ENCODE data around the gene CLMN. TPM values are rescaled to one million over a fixed set of nuclear protein-coding genes. Genes with fewer than 3 reads are reported as not detected.

The CLMN gene, protein sequence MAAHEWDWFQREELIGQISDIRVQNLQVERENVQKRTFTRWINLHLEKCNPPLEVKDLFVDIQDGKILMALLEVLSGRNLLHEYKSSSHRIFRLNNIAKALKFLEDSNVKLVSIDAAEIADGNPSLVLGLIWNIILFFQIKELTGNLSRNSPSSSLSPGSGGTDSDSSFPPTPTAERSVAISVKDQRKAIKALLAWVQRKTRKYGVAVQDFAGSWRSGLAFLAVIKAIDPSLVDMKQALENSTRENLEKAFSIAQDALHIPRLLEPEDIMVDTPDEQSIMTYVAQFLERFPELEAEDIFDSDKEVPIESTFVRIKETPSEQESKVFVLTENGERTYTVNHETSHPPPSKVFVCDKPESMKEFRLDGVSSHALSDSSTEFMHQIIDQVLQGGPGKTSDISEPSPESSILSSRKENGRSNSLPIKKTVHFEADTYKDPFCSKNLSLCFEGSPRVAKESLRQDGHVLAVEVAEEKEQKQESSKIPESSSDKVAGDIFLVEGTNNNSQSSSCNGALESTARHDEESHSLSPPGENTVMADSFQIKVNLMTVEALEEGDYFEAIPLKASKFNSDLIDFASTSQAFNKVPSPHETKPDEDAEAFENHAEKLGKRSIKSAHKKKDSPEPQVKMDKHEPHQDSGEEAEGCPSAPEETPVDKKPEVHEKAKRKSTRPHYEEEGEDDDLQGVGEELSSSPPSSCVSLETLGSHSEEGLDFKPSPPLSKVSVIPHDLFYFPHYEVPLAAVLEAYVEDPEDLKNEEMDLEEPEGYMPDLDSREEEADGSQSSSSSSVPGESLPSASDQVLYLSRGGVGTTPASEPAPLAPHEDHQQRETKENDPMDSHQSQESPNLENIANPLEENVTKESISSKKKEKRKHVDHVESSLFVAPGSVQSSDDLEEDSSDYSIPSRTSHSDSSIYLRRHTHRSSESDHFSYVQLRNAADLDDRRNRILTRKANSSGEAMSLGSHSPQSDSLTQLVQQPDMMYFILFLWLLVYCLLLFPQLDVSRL
- total RNA-seq: 51.1 and 51.5 TPM in 2 replicates
- 12.8 TPM for total RNA-seq (2013)
- 9.0 and 9.6 TPM in 2 replicates for polyA plus RNA-seq
- 9.3 and 11.4 TPM in 2 replicates for polyA minus RNA-seq

DNA sequence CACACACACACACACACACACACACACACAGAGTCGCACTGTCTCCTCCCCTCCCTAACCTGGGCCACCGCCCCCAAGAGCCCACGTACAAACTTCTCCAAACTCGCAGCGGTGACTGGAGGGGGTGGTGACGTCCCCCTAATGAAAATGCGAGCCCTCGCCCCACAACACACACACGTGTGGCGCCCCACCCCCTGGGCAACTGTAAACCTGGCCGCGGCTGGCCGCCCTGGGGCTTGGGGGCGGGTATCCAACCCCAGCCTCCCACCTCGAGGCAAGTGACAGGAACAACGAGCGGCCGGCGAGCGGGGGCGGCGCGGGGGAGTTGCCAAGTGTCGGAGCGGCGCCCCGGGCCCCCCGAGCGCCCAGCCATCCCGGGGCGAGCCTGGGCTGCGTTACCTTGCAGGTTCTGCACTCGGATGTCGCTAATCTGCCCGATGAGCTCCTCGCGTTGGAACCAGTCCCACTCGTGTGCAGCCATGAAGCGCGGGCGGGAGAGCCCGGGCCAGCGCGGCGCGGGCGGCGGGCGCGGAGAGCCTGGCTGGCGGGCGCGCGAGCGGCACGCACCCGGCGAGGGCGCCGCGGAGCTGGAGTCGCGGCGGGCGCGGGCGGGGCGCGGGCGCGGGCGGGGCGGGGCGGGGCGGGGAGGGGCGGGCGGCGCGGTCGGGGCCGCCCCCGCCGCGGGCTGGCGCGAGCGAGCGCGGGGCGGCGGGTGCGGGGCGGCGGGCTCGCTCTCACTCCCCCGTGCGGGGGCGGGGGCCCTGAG is at the start of gene CLMN:
TSS of gene CLMN (minus strand) at position 597 of the 766 bp plus-strand sequence. CDS start at position 481, 116 bp downstream.
- Histone ChIP-seq H3K27me3 (replicated peaks in 1 of 4; ENCODE audit: control extremely low read depth in 1 of 4, control insufficient read depth in 3 of 4, insufficient read depth in 4 of 4, low read length in 3 of 4) (no peaks in the 10 kb centered on the region), H3K4me3 (ENCODE audit: control extremely low read depth in 1 of 5, extremely low read depth in 1 of 5, insufficient read depth in 1 of 5, low read depth in 2 of 5, low read length in 4 of 5) (peak within 1 kb of the TSS; percentile 9 to 74 (median 71))
- intact Hi-C loops (cut with micrococcal nuclease): loop anchor here (1.0 to 10.0 kb wide), 4 partner anchors 9 to 163 kb away; partner anchors contain the start of gene DICER1

More for the DNA sequence above, at the start of gene CLMN:
- CTCF ChIA-PET: interaction anchor here (0.6 to 1.1 kb wide), 4 partner anchors 8 to 108 kb away, joined by 3 to 4 read pairs (median 4); no protein-coding TSS in a partner anchor
- H3K4me2 ChIP-seq (replicated peaks; ENCODE audit: low read depth, low read length, poor library complexity, severe bottlenecking): peak within 1 kb of the TSS; percentile 97
- DNase-seq (peak; percentile 86), ATAC-seq (ENCODE audit: low read depth) (peak; percentile 83)
- Mint-ChIP-seq H3K4me1 (peaks cover 30% of the 10 kb centered on the region), H3K27ac (peak within 1 kb of the TSS; percentile 93), H3K4me3 (peak within 1 kb of the TSS; percentile 91), H3K27me3 (no peaks in the 10 kb centered on the region), H3K9me3 (ENCODE audit: insufficient read depth) (no peaks in the 10 kb centered on the region)
- H4K20me1 ChIP-seq (ENCODE audit: control insufficient read depth, insufficient read depth, low read length, poor library complexity, severe bottlenecking): peaks cover 9% of the 10 kb centered on the region
- H3K9me3 ChIP-seq (ENCODE audit: control extremely low read depth in 1 of 3, control insufficient read depth in 2 of 3, insufficient read depth in 1 of 3, low read length in 2 of 3): no peaks in the 10 kb centered on the region
- H3K36me3 ChIP-seq (replicated peaks in 1 of 2; ENCODE audit: control extremely low read depth in 1 of 2, control insufficient read depth in 1 of 2, extremely low read depth in 1 of 2, insufficient read depth in 2 of 2, low read length in 1 of 2): no peaks in the 10 kb centered on the region
- peaks cover 3% of the 10 kb centered on the region for H3K79me2 ChIP-seq (ENCODE audit: control insufficient read depth, insufficient read depth, low read length)
- 1% methylated on average over 76 of the region's 98 CpGs for WGBS (ENCODE audit: insufficient coverage)
- H3K4me1 ChIP-seq (ENCODE audit: control insufficient read depth in 2 of 2, insufficient read depth in 2 of 2, low read length in 2 of 2): peaks cover 13 to 25% of the 10 kb centered on the region in 2 donors
- peak within 1 kb of the TSS; percentile 78 for H2AFZ ChIP-seq (ENCODE audit: insufficient read depth, low read depth, low read length, poor library complexity, severe bottlenecking)
- POLR2A ChIA-PET: interaction anchor here (0.5 to 0.9 kb wide), 7 partner anchors 8 to 201 kb away, joined by 3 to 4 read pairs (median 3); no protein-coding TSS in a partner anchor
- TF ChIP-seq, protein P1, sequence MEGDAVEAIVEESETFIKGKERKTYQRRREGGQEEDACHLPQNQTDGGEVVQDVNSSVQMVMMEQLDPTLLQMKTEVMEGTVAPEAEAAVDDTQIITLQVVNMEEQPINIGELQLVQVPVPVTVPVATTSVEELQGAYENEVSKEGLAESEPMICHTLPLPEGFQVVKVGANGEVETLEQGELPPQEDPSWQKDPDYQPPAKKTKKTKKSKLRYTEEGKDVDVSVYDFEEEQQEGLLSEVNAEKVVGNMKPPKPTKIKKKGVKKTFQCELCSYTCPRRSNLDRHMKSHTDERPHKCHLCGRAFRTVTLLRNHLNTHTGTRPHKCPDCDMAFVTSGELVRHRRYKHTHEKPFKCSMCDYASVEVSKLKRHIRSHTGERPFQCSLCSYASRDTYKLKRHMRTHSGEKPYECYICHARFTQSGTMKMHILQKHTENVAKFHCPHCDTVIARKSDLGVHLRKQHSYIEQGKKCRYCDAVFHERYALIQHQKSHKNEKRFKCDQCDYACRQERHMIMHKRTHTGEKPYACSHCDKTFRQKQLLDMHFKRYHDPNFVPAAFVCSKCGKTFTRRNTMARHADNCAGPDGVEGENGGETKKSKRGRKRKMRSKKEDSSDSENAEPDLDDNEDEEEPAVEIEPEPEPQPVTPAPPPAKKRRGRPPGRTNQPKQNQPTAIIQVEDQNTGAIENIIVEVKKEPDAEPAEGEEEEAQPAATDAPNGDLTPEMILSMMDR (IDR thresholded peaks at IDR 0.05): no peak
- no peak for TF ChIP-seq EZH2 (IDR thresholded peaks at IDR 0.05; ENCODE audit: borderline replicate concordance, insufficient read depth, low read depth, low read length, poor library complexity, severe bottlenecking)
- peak within 1 kb of the TSS; percentile 83 for H3K9ac ChIP-seq (ENCODE audit: low read length)
- peak within 1 kb of the TSS; percentile 47 to 66 for H3K27ac ChIP-seq (ENCODE audit: low read length in 2 of 2)
